NCI-H2029 treated with DMSO at 0.1 percent for 48 hours (cell line): ENCODE results near the gene FBXO31.
"Not testable (repeated sequence)": the region's sequence is repeated elsewhere in the genome, so short reads cannot be mapped to it uniquely, and the experiment has no call there.

Experiments
- DNase-seq: peaks from one replicate; lab custom pipeline; 2025; lab: John Stamatoyannopoulos, UW

The FBXO31 gene

DNA sequence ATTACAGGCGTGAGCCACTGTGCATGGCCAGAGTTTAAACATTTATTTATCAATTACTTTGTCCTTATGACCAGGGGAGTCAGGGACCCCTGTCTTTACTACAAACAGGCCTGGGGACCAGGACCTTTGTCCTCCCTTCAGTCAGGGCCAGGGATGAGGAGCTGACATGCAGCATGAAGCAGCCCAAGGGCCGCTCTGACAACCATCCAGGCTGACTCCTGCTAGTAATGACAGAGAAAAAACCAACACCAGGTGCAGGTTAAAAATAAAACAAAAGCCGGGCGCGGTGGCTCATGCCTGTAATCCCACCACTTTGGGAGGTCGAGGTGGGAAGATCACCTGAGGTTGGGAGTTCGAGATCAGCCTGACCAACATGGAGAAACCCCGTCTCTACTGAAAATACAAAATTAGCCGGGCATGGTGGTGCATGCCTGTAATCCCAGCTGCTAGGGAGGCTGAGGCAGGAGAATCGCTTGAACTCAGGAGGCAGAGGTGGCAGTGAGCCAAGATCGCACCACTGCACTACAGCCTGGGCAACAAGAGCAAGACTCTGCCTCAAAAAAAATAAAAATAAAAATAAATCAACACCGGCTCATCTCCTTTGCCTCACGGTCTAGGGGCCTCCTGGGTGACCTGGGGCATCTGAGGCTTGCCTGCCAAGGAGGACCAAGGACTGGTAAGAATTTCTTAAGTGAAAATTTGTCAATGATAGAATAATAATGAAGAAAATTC, 20.6 kb downstream of the FBXO31 start:
- not testable (repeated sequence) for DNase-seq

DNA sequence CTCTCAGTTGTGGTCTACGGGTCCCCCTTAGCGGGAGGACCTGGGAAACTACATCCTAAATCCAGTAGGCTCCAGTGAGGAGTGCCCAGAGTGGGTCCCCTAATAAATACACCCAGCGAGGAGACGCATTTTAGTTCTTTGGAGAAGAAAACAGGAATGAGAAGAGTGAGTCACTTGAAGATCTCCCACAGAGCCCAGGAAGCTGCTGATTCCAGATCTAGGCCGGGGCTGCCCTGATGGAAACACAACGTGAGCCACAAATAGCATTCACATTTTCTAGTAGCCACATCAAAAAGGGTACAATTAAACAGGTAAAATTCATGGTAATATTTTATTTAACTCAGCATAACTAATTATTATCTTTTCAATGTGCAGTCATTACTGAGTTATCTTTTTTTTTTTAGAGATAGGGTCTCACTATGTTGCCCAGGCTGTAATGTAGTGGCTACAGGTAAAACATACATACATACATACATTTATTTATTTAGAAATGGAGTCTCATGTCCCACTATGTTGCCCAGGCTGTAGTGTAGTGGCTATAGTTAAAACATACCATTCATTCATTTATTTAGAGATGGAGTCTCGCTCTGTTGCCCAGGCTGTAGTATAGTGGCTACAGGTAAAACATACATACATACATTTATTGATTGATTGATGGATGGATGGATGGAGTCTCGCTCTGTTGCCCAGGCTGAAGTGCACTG, 21.5 kb downstream of the FBXO31 start:
- no peak for DNase-seq

DNA sequence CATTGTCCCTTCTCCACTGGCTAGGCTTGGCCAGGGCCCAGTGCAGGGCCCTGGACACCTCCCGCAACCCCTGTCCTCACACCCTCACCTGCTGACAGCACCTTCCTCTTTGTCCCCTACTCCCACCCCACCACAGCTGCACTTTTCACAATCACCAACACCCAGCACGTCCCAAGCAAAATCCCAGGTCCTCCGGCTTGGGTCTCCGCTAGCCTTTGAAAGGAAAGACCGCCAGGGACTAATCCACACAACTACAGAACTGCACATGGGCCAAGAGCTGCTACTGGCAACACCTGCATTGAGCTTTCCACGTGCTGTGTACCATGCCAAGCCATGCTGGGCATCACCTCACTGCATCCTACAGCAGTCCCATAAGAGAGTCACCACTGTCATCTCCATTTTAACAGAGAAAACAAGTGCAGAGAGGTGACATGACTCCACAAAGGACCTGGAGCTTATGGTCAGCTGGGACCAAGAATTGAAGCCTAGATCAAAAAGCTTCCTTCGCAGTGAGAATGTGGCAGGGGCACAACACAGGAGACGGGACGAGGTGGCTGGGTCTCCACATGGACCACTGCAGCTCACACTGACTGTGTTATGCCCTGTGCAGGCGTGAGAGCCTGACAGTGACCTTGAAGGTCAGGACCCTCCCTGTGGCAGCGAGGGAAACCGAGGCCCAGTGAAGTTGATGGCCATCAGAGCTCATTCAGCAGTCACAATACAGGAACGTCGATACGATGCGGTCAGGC, 22.5 kb downstream of the FBXO31 start:
- no peak for DNase-seq

DNA sequence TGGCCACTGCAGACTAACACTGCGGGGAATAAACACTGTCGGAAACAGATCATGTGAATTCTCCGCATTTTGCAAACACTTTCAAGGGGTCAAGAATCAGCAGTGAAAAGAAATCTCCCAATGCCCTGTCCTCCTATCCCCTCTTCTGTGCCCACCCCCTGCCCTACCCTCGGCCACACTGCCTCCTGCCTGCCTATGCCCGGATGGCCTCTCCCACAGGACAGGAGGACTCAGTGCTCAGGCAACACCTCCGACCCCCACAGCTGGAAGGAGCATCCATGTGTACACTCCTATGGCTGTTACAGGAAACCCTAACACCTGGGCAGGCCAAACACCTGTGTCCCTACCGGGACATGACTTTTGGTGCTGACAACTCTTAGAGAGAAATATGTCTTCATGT, 24.5 kb downstream of the FBXO31 start:
- DNase-seq = no peak

DNA sequence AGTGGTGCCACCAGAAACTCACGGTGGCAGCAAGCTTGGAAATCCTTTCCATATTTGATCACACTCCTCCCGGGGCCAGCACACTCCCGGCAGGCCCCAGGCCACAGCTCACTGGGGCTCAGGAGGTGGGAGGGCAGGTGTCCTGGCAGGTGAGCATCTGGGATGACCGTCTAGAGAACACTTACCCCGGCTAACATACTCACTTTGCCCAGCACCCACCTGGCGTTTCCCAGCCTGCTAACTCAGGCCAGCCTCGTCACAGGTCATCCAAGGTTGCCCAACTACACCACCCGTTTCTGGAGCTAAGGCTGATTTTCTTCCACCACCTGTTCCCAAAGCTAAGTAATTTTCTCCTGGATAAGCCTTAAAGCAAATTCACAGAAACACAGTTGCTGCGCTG, 24.9 kb downstream of the FBXO31 start:
- DNase-seq = no peak

DNA sequence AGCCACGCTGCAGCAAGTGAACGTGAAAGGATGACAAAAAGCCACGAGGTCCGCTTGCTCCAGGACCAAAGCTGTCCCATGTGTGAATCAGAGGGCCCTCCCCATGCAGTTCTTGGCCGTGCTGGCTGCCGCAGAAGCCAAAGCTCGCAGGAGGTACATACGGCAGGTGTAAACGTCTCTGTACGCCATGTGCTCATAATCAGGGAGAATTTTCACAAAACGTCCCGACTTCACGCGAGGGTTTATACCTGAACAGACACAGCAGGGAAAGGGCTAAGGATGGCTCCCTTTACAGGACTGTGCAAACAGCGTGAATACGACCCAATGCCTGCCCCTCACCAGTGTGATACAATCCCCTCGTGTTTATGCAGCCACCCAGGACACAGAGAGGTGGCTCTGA, 25.3 kb downstream of the FBXO31 start:
- DNase-seq = no peak

DNA sequence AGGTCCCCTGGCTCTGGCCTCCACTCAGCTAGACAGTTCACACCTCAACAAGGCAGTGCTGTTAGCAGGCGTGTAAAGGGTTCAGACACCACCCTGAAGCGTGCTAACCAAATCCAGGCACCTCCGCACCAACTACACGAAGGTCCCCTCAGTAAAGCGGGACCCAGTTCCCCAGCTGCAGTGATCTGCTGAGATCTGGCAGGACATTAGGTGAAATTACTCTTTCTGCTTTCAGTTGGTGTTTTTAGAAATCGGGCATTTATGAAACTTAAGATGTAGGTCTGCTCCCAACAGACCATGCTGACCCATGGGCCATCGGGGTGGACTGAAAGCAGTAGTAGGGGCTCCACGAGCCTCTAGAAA, 27.1 kb downstream of the FBXO31 start:
- no peak for DNase-seq

DNA sequence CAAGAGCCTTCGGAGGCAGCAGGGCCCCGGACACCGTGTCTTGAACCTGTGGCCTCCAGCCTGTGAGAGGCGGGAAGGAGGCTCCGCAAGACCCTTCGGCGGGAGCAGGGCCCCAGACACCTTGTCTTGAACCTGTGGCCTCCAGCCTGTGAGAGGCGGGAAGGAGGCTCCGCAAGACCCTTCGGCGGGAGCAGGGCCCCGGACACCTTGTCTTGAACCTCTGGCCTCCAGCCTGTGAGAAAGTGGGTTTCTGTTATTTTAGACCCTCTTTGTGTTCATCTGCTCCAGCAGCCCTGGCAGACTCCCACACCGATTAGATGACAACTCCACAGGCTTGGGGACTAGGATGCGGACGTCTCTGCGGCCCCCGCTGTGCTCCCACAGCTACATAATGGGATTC, 30.0 kb downstream of the FBXO31 start:
- no peak for DNase-seq

DNA sequence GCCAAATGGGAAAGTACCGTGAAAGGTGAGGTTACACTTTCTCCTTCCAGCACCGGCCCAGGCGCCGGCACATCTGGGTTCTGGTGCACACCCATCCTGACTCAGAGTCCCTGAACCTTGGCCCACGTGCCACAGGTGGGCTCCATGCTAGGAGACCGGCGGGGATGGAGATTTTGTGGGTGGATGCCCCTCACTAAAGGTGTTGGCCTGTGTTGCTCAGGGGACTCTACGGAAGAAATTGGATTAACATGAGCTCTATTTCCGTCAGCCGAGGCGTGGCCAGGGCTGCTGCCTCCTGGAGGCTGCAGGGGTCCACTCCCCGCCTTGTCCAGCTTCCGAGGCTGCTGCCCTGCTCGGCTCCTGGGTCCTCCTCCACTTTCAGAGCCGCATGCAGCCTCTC, 30.8 kb downstream of the FBXO31 start:
- no peak for DNase-seq

DNA sequence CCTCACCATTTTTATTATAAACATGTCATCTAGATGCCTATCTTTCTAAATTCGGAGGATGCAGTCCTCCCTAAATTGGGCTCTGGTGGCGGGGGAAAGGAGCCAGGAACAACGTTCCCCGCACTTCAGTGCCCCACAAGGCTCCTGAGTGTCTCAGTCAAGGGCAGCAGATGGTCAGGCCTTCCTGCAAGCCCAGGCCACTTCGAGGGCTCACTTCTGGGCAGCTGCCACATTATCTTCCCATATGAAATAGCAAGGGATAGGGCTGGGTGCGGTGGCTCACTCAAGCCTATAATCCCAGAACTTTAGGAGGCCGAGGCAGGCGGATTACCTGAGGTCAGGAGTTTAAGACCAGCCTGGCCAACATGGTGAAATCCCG, 32.3 kb downstream of the FBXO31 start:
- no peak for DNase-seq

DNA sequence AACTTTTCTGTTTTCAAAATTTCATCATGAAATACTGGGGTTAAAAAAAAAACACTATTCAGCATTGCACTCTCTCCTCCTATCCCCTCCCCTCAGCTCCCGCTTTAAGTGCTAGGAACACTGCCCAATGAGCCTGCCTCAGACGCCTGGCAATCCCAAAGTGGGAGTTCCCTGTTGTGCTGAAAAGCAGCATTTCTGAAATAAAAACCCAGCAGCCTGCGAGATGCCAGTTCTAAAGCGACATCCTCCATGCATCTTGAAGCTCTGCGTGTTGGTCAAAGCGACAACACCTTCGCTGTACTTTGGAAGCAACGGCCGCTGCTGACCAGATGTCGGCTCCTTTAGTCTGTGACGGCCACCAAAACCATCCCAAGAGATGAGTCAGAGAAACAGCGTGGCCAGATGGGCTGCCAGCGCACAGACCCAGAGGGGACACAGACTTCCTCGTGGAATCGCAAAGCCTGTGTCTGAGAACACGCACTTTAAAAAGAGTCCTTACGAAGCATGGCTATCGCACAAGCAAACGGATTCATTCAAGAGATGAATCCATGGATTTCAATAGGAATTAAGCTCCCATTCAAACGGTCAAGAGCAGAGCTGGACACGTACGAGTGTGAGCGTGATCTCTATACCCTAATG, 32.8 kb downstream of the FBXO31 start:
- no peak for DNase-seq

DNA sequence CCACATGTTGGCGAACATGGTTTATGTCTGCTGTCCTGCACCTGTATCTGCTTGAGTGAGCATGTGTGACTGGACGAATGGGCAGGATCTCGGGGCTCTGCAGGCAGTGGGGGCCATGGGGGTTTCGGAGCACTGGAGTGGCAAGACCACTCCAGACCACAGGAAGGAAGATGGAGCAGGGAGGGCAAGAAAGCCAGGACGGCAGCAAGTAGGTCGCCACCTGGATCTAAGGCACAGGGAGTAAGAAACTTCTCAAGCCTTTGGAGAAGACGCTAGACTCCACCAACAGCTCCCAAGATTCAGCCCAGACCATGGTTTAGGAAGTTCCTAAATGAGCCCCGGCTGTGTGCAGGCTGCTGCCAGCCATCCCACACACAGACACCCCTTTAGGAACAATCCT, 33.5 kb downstream of the FBXO31 start:
- DNase-seq = no peak

DNA sequence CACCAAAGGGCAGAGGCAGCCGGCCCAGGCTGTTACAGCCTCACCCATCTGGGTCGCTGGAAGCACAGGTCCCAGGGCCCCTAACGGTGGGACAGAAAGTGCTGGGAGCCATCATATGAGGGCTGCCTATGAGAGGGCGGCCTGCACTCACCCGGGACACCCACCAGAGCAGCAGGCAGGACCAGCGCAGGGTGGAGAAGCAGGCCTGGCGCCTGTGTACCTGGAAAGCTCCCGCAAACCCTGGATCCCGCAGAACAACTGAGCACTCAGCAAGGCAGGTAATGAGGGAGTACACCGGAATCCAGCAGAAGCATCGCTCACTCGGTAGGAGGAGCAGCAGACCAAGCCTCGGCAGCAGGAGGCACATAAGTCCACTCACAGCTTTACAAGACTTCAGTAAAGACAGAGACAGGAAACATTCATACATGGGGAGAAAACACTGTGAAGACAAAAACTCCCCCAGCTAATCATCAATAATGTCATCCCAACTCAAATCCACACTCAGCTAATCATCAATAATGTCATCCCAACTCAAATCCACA, 34.9 kb downstream of the FBXO31 start:
- no peak for DNase-seq

DNA sequence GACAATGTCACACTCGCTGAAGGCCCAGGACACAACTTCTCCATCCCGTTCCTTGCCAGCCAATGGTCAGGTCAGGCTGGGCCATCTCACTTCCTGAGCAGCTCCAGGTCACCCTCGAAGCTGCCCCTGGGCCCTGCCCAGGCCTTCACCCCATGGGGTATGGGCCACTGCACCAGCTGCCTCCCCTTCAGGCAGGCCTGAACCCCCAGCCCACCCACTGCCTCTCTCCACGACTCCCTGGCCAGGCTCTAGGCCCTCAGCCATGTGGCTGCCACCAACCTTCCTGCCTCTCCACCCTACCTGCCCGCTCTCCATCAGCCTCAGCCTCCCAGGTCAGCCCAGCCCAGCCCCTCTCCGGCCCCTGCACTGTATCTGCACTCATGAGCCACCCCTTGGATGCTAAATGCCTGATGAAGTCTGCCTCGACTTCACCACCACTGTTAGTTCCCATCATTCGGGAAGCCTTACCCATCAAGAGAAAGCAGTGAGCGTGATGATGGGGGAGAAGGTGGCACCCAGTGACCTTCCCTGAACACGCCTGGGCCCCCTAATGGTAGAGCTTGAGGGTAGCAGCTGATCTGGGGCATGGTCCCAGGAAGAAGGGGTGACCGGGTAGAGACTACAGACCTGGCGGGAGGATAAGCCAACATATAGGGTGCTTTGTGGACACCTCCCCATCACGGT, 35.5 kb downstream of the FBXO31 start:
- no peak for DNase-seq

DNA sequence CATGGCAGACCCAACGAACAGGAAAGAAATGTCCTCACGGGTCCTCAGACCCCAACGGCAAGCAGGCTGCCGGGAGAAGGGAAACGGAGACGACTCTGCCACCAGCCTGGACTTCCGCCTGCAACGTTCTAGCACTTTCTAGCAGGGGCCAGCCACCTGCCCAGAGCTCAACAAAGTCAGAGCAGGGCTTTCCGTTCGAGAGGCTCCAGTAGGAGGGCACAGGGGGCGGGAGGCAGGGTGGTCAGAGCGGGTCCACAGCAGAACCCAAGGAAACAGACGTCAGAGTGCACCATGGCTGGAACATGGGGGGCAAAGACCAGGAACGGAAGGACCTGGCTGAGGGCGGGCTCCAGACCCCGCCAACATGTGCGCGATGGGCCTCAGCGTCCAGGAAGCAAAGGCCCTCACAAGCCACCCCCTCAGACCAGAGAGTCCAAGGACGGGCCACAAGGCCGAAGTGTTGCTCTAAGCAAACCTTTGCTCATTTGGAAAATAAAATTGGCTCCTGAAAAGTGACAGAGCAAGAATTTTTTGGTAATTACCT, 37.0 kb downstream of the FBXO31 start:
- no peak for DNase-seq

DNA sequence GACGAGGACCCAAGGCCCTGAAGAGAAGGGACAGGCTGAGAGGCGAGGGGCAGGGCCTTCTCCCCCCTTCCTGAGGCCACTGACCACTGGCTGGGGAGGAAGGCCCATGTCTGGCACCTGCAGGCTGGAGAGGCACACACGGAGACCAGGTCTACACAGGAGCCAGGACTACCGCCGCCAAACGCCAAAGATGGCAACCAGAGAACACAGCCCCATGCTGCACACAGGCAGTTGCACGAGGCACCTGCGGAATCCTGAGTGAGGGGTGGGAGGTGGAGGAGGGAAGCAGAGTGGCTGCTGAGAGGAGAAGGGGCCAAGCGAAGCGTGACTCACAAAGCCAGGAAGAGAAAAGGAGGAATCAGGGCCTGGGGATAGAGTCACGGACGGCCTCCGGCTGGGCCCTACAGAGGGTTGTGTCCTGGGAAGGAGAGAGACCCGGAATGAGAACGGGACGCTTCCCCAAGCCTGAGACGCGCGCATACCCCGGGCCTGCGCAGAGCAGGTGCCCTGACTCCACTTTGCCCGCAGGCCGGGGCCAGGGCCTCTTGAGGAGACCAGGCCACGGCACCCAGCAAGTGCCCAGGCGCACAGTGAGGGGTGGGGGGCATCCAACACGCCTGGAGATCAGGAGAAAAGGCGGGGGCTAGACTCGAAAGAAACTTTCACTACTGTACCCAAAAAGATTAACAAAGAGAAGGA, 37.7 kb downstream of the FBXO31 start:
- DNase-seq = no peak

DNA sequence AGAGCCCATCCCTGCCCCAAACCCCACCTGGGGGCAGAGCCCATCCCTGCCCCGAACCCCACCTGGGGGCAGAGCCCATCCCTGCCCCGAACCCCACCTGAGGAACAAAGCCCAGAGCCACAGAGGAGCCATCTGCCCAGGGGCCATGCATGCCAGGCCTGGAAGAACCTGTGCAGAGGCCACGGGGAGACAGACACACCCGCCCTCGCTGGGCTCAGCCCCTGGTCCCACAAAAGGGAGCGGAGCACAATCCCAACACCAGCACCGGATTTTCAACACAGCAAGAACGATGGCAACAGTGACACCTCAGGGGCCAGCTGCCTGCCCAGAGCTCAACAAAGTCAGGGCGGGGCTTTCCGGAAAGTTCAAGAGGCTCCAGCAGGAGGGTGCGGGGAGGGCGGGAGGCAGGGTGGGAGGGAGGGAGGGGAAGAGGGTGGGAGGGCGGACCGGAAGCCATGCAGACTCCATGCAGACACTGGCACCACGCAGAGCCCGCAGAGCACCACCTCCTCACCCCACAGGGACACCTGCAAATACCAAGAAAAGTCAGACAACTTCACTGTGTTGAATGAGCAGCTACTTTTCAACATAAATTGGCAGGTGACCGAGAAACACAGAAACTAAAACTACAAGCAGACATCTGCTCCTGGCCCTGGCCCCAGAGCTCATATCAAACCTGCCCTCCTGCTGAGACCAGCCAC, 38.5 kb downstream of the FBXO31 start:
- DNase-seq = no peak

DNA sequence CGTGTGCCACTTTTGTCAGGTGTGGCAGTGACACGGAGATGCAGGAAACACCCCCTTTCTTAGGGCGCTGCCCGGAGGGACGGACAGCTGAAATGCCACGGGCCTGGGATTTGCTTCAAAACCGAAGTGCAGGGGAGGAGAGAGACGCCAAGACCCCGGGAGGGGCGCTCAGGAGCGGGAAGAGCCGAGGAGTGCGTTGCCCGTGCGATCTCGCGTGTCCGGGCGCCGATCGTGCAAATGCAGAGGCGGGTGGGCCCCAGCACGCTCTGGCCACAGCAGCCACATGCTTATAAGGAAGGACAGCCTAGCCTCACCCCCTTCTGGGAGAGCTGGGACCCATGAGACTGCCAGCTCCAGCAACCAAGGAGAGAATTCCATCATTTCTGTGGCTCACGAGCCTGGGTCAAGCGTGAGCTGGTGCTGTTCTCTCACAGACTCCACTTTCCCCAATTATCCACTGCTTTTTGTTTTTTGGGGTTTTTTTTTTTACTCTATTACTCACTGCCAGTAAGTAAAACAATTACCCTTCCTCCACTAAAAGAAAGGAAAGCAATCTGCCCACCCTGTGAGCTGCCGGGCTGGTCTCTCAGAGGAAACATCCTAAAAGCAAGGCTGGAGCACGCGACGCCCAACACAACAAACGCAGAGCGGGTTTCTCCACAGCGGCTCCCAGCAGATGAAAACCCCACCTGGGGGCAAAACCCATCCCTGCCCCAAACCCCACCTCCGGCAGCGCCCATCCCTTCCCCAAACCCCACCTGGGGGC, 39.2 kb downstream of the FBXO31 start:
- DNase-seq = no peak

DNA sequence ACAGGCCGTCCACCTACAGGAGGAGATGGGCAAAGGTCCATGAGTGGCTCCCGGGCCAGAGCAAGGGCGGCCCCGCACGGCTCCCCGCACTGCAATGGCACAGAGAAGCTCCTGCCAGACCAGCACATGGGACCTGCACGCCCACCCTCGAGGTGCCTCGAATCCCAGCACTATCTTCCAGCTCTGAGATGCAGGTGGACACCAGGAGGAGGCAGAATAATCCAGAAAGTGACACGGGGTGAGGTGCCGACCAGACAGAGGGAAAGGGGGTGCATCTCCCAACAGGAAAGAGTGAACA, 39.9 kb downstream of the FBXO31 start:
- DNase-seq = no peak
